HCT116 (cell line): ENCODE measurements around the gene GSTA2. TPM values are rescaled to one million over a fixed set of nuclear protein-coding genes. Genes with fewer than 3 reads are reported as not detected.

Experiments
- ATAC-seq: fragments of 200-7000 bp; cut with Tn5 transposase; 2 replicates; pipeline ENCODE4 v1.9.1; 2020; ENCODE audit warnings: mild to moderate bottlenecking, moderate library complexity
- BruUV-seq: library from RNA; stranded (reverse); fragments of 400-500 nt; replicated peaks from 2 replicates; lab custom pipeline; 2021; lab: Mats Ljungman, UMichigan
- CTCF ChIA-PET: fragments of 300-600 bp; sonication (Branson Sonifier 250); formaldehyde crosslinking; loops from one replicate; lab custom pipeline; 2021; ENCODE audit warnings: antibody characterized with exemption; lab: Charles Lee
- POLR2A ChIA-PET: fragments of 300-600, 350-600 bp; sonication (Branson Sonifier 250); formaldehyde crosslinking; loops from one replicate; lab custom pipeline; 2021; ENCODE audit warnings: antibody characterized with exemption; lab: Charles Lee
- RAD21 ChIA-PET, 2 experiments: fragments of 300-600 bp; sonication (Branson Sonifier 250); formaldehyde crosslinking; loops; one replicate each; lab custom pipeline; 2023; ENCODE audit warnings: low total read pairs in 2 of 2; ENCODE audit not compliant: uncharacterized antibody in 2 of 2, unreplicated experiment in 2 of 2, low non-redundant PET in 1 of 2; lab: Charles Lee
- DNase-seq: peaks from one replicate; pipeline ENCODE4 v3.0.0-alpha.2; 2010; ENCODE audit warnings: low read depth, low spot score
- H2AFZ ChIP-seq: fragments of 200-600 bp; shearing (Covaris generic), sonication (generic); 2 replicates; pipeline ENCODE4 v1.6.1; 2017; ENCODE audit warnings: low read depth, mixed run types, mixed read lengths, antibody characterized with exemption, low read length; ENCODE audit not compliant: poor library complexity, severe bottlenecking
- H3K27ac ChIP-seq: 2 replicates; pipeline ENCODE4 v1.5.1; 2012; ENCODE audit warnings: low read depth, low read length
- H3K27me3 ChIP-seq: fragments of 200-600 bp; sonication (generic); 2 replicates; pipeline ENCODE4 v1.6.1; 2016; ENCODE audit warnings: mixed run types, low read length, mixed read lengths; ENCODE audit not compliant: insufficient read depth
- H3K36me3 ChIP-seq, 2 experiments: fragments of 200-500 bp in 1 of 2; fragments of 200-600 bp in 1 of 2; sonication (Bioruptor generic) in 1 of 2; sonication (generic) in 1 of 2; 2 replicates each; pipeline versions ENCODE4 v1.5.1 to v1.6.1; 2014 to 2016; ENCODE audit warnings: low read length in 2 of 2, inconsistent platforms in 1 of 2, mixed read lengths in 1 of 2, mixed run types in 1 of 2; ENCODE audit not compliant: insufficient read depth in 2 of 2, control insufficient read depth in 1 of 2
- H3K4me1 ChIP-seq, 2 experiments: fragments of 200-600 bp in 1 of 2; sonication (generic) in 1 of 2; 2 replicates each; pipeline versions ENCODE4 v1.5.1 to v1.6.1; 2012 to 2017; ENCODE audit warnings: low read length in 2 of 2, inconsistent platforms in 1 of 2, mild to moderate bottlenecking in 1 of 2, mixed read lengths in 1 of 2, mixed run types in 1 of 2, moderate library complexity in 1 of 2; ENCODE audit not compliant: insufficient read depth in 2 of 2, control insufficient read depth in 1 of 2
- H3K4me2 ChIP-seq: fragments of 200-600 bp; sonication (generic); 2 replicates; pipeline ENCODE4 v1.6.1; 2017; ENCODE audit warnings: mixed run types, low read length, mixed read lengths
- H3K4me3 ChIP-seq, 2 experiments: fragments of 200-600 bp in 1 of 2; sonication (generic) in 1 of 2; replicated peaks in 1 of 2; 2 replicates each; pipeline ENCODE4 v1.5.1; 2011 to 2016; ENCODE audit warnings: low read length in 2 of 2, control low read depth in 1 of 2, low read depth in 1 of 2, mild to moderate bottlenecking in 1 of 2, mixed read lengths in 1 of 2, mixed run types in 1 of 2
- H3K79me2 ChIP-seq: fragments of 200-600 bp; sonication (generic); 2 replicates; pipeline ENCODE4 v1.6.1; 2017; ENCODE audit warnings: mild to moderate bottlenecking, mixed run types, low read length, moderate library complexity, mixed read lengths; ENCODE audit not compliant: insufficient read depth
- H3K9ac ChIP-seq: fragments of 200-600 bp; sonication (generic); 2 replicates; pipeline ENCODE4 v1.6.1; 2016; ENCODE audit warnings: low read length, mixed read lengths
- H3K9me2 ChIP-seq: fragments of 200-600 bp; sonication (generic), shearing (Covaris generic); 2 replicates; pipeline ENCODE4 v1.6.1; 2017; ENCODE audit warnings: mixed run types, mild to moderate bottlenecking, moderate library complexity; ENCODE audit not compliant: insufficient read depth
- H3K9me3 ChIP-seq, 2 experiments: fragments of 200-500 bp in 1 of 2; fragments of 200-600 bp in 1 of 2; sonication (Bioruptor generic) in 1 of 2; sonication (generic) in 1 of 2; 2 replicates each; pipeline ENCODE4 v1.6.1; 2014 to 2017; ENCODE audit warnings: low read length in 2 of 2, mixed read lengths in 2 of 2, inconsistent platforms in 1 of 2, low read depth in 1 of 2, mild to moderate bottlenecking in 1 of 2, mixed run types in 1 of 2, moderate library complexity in 1 of 2; ENCODE audit not compliant: control insufficient read depth in 1 of 2, insufficient read depth in 1 of 2
- H4K20me1 ChIP-seq: fragments of 200-600 bp; sonication (generic), shearing (Covaris generic); 2 replicates; pipeline ENCODE4 v1.6.1; 2017; ENCODE audit warnings: mixed run types, mild to moderate bottlenecking, moderate library complexity; ENCODE audit not compliant: insufficient read depth
- CEBPB ChIP-seq: IDR thresholded peaks from 2 replicates; pipeline ENCODE4 v1.6.1; 2012; ENCODE audit warnings: low read depth
- ELF1 ChIP-seq: IDR thresholded peaks from 2 replicates; pipeline ENCODE4 v1.6.1; 2012; ENCODE audit warnings: low read depth, borderline replicate concordance
- FOSL1 ChIP-seq: IDR thresholded peaks from 2 replicates; pipeline ENCODE4 v1.6.1; 2012; ENCODE audit warnings: low read depth
- JUND ChIP-seq: IDR thresholded peaks from 2 replicates; pipeline ENCODE4 v1.6.1; 2012
- POLR2AphosphoS5 ChIP-seq: IDR thresholded peaks from 2 replicates; pipeline ENCODE4 v1.6.1; 2011; ENCODE audit warnings: mild to moderate bottlenecking, low read depth, low read length, moderate library complexity
- RAD21 ChIP-seq: IDR thresholded peaks from 2 replicates; pipeline ENCODE4 v1.6.1; 2012; ENCODE audit warnings: low read depth, mild to moderate bottlenecking
- SIN3A ChIP-seq: IDR thresholded peaks from 2 replicates; pipeline ENCODE4 v1.6.1; 2012; ENCODE audit warnings: low read depth
- SP1 ChIP-seq: IDR thresholded peaks from 2 replicates; pipeline ENCODE4 v1.6.1; 2012; ENCODE audit warnings: low read depth
- SRF ChIP-seq: IDR thresholded peaks from 2 replicates; pipeline ENCODE4 v1.6.1; 2012; ENCODE audit warnings: low read depth
- TCF7L2 ChIP-seq: IDR thresholded peaks from 2 replicates; pipeline ENCODE4 v1.7.0; 2011; ENCODE audit warnings: borderline replicate concordance, inconsistent platforms; ENCODE audit not compliant: insufficient read depth, insufficient read length; ENCODE audit errors: extremely low read depth
- YY1 ChIP-seq: IDR thresholded peaks from 2 replicates; pipeline ENCODE4 v1.6.1; 2011; ENCODE audit warnings: low read length, low read depth, moderate library complexity, mild to moderate bottlenecking; ENCODE audit not compliant: insufficient replicate concordance; ENCODE audit errors: extremely low read depth
- ZFX ChIP-seq: fragments of 450-650 bp; IDR thresholded peaks from 2 replicates; pipeline ENCODE4 v1.6.1; 2017
- intact Hi-C: fragments of 100-400 bp; cut with micrococcal nuclease; formaldehyde crosslinking; loops from 2 replicates; pipeline ENCODE4 v1.10.0; 2022
- total RNA-seq: library from RNA; stranded (reverse); gene quantifications from one replicate; pipeline ENCODE4 v1.2.1, GENCODE V29; 2021; ENCODE audit not compliant: unreplicated experiment
- TF ChIP-seq, protein P1 (sequence below): IDR thresholded peaks from 2 replicates; pipeline ENCODE4 v1.6.1; 2011; ENCODE audit warnings: mild to moderate bottlenecking, low read length, moderate library complexity; ENCODE audit not compliant: insufficient replicate concordance; ENCODE audit errors: extremely low read depth
- TF ChIP-seq, protein P2 (sequence below): IDR thresholded peaks from 2 replicates; pipeline ENCODE4 v1.6.1; 2012
- TF ChIP-seq, protein P3 (sequence below): IDR thresholded peaks from 2 replicates; pipeline ENCODE4 v1.6.1; 2012

Gene GSTA2
- total RNA-seq, 1 experiment from 2014 or later: not detected

DNA sequence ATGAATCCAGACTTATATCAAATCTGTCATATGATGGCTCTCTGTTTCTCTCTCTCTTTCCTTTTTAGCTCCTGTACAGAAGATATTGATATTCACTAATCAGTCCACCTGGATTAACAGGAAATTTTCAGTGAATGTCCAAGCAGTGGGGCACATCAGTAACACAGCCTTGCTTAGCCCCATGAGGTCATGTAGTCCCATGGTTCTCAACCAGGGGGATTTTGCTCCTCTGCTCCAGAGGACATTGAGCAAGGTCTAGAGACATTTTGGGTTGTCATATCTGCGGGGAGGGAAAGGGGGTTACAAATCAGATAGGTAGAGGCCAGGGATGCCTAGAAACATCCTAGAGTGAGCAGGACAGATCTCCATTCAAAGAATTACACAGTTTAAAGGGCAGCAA lies 39.5 kb upstream of the GSTA2 start:
- ATAC-seq: no peak

DNA sequence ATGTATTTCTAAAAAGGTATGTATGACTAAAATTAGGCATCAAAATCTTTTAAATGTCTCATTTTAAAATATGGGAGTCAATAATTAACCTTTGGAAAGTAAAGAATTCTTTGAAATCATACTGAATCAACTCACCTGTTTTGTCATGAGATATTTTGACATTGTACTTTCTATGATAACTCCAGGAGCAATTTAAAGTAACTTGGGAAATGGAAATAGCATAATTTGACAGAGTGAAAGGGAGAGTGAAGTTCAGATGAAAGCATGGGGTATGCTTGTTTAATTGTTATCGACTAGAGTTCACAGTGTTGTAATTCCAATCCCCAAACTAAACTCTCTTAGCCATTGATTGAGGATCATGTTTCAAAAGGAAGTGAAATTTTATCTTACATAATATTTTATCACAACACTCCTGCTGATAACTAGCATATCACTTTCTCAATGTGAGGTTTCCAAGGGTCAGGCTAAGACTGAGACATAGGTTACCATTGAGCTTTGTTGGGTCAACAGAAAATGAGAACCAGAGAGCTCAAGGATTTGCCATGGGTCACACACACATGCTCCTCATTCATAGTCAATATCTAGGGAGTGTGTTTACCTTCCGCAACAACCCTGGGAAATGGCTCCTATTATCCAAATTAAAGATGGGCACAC lies 38.0 kb upstream of the GSTA2 start:
- no peak overlapping the region for H3K27ac ChIP-seq
- no peaks in the 10 kb centered on the region for H3K36me3 ChIP-seq
- no peaks in the 10 kb centered on the region for H3K9me3 ChIP-seq
- intact Hi-C loops: no loop called here
- DNase-seq (no peak), ATAC-seq (no peak)
- no peak overlapping the region for H3K9ac ChIP-seq
- no peak overlapping the region for H2AFZ ChIP-seq
- no peak overlapping the region for H3K4me2 ChIP-seq
- H3K9me2 ChIP-seq: no peaks in the 10 kb centered on the region
- ChIA-PET RAD21 (no interaction called here), POLR2A (no interaction called here), CTCF (no interaction called here)
- no TSS peak for BruUV-seq
- no peaks in the 10 kb centered on the region for H3K4me1 ChIP-seq
- no peak overlapping the region for H3K4me3 ChIP-seq
- H3K79me2 ChIP-seq: no peaks in the 10 kb centered on the region
- TF ChIP-seq SRF (no peak), SP1 (no peak), JUND (no peak), RAD21 (no peak), YY1 (no peak), TCF7L2 (no peak), CEBPB (no peak), SIN3A (no peak), ZFX (no peak), FOSL1 (no peak)
- TF ChIP-seq, protein P1, sequence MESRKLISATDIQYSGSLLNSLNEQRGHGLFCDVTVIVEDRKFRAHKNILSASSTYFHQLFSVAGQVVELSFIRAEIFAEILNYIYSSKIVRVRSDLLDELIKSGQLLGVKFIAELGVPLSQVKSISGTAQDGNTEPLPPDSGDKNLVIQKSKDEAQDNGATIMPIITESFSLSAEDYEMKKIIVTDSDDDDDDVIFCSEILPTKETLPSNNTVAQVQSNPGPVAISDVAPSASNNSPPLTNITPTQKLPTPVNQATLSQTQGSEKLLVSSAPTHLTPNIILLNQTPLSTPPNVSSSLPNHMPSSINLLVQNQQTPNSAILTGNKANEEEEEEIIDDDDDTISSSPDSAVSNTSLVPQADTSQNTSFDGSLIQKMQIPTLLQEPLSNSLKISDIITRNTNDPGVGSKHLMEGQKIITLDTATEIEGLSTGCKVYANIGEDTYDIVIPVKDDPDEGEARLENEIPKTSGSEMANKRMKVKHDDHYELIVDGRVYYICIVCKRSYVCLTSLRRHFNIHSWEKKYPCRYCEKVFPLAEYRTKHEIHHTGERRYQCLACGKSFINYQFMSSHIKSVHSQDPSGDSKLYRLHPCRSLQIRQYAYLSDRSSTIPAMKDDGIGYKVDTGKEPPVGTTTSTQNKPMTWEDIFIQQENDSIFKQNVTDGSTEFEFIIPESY: no peak
- TF ChIP-seq, protein P2, sequence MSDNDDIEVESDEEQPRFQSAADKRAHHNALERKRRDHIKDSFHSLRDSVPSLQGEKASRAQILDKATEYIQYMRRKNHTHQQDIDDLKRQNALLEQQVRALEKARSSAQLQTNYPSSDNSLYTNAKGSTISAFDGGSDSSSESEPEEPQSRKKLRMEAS: no peak
- no peaks in the 10 kb centered on the region for H4K20me1 ChIP-seq
- H3K27me3 ChIP-seq: no peaks in the 10 kb centered on the region

More for the DNA sequence above, 39.5 kb upstream of the GSTA2 start:
- TF ChIP-seq POLR2AphosphoS5: no peak
- TF ChIP-seq, protein P3, sequence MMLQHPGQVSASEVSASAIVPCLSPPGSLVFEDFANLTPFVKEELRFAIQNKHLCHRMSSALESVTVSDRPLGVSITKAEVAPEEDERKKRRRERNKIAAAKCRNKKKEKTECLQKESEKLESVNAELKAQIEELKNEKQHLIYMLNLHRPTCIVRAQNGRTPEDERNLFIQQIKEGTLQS: no peak
- no peak for TF ChIP-seq ELF1
- no peak for TF ChIP-seq ZFX
- TF ChIP-seq SIN3A: no peak
- TF ChIP-seq, protein P1: no peak
- Histone ChIP-seq H3K9me2 (no peaks in the 10 kb centered on the region), H4K20me1 (no peaks in the 10 kb centered on the region), H3K36me3 (no peaks in the 10 kb centered on the region), H3K27me3 (no peaks in the 10 kb centered on the region), H3K9ac (no peak overlapping the region), H3K9me3 (no peaks in the 10 kb centered on the region), H3K4me1 (no peaks in the 10 kb centered on the region), H3K4me3 (no peak overlapping the region), H3K79me2 (no peaks in the 10 kb centered on the region), H3K27ac (no peak overlapping the region), H2AFZ (no peak overlapping the region), H3K4me2 (no peak overlapping the region)
- CTCF ChIA-PET: interaction anchor here (1.4 kb wide), 1 partner anchor 40 kb away, joined by 9 read pairs; the partner anchor contains the start of gene GSTA2
- BruUV-seq: no TSS peak
- no peak for DNase-seq
- RAD21 ChIA-PET: no interaction called here
- intact Hi-C loops: no loop called here
- POLR2A ChIA-PET: no interaction called here
